Spleen (tissue), 7 donors: ENCODE measurements around the gene IGSF21.

Experiments
- CTCF ChIP-seq, 11 experiments: fragments of 200-600 bp in 7 of 11; fragments of 450-650 bp in 4 of 11; sonication (generic) in 4 of 11; IDR thresholded peaks in 8 of 11; conservative IDR thresholded peaks in 3 of 11; 1 replicate in 7 of 11; 2 replicates in 4 of 11; pipeline versions ENCODE4 v1.4.0 to v1.8.0; 2016 to 2021; ENCODE audit warnings: antibody characterized with exemption in 11 of 11, inconsistent platforms in 4 of 11, mild to moderate bottlenecking in 1 of 11
- POLR2A ChIP-seq, 3 donors: fragments of 450-650 bp; IDR thresholded peaks; one replicate each; pipeline ENCODE4 v1.5.1; 2017; ENCODE audit warnings: antibody characterized with exemption in 3 of 3, mild to moderate bottlenecking in 1 of 3
- POLR2AphosphoS5 ChIP-seq, 3 donors: sonication (generic); formaldehyde crosslinking; IDR thresholded peaks; one replicate each; pipeline ENCODE4 v1.5.1; 2017; ENCODE audit warnings: antibody characterized with exemption in 3 of 3
- donor health status: DM: no; HTN: no; CAD: no; lungs with moderate emphysema.
- donor health status: DM: no; HTN: no; CAD: no.
- donor health status: DM: no; HTN: no; CAD: no.

GRCh38 chr1:18124977-18125376 is 17.4 kb downstream of the IGSF21 start:
- TF ChIP-seq POLR2A (IDR thresholded peaks at IDR 0.05) (no peak), CTCF (IDR thresholded peaks at IDR 0.05 in 8 of 11, conservative IDR thresholded peaks at IDR 0.05 in 3 of 11) (no peak), POLR2AphosphoS5 (IDR thresholded peaks at IDR 0.05) (no peak)
